Liver (tissue), 9 donors: ENCODE results near the gene SMPD2. TPM values are rescaled to one million over a fixed set of nuclear protein-coding genes. Genes with fewer than 3 reads are reported as not detected.
"Not testable (repeated sequence)": the region's sequence is repeated elsewhere in the genome, so short reads cannot be mapped to it uniquely, and the experiment has no call there.

Source experiments
- DNase-seq: peaks from one replicate; pipeline ENCODE4 v3.0.0-alpha.2; 2017; ENCODE audit warnings: low spot score
- H3K27ac ChIP-seq, 2 donors: one replicate each; pipeline ENCODE4 v1.7.0; 2013; ENCODE audit warnings: inconsistent platforms in 2 of 2, low read length in 2 of 2, control low read depth in 1 of 2, low read depth in 1 of 2, mild to moderate bottlenecking in 1 of 2
- H3K27me3 ChIP-seq, 4 donors: one replicate each; pipeline versions ENCODE4 v1.6.1 to v1.7.0; 2013; ENCODE audit warnings: low read length in 3 of 4, inconsistent platforms in 1 of 4, mild to moderate bottlenecking in 1 of 4, moderate library complexity in 1 of 4; ENCODE audit not compliant: control insufficient read depth in 4 of 4, insufficient read depth in 4 of 4
- H3K36me3 ChIP-seq, 4 donors: one replicate each; pipeline versions ENCODE4 v1.6.1 to v1.7.0; 2013; ENCODE audit warnings: low read length in 3 of 4, mild to moderate bottlenecking in 3 of 4, low read depth in 1 of 4, moderate library complexity in 1 of 4; ENCODE audit not compliant: control insufficient read depth in 4 of 4, insufficient read depth in 3 of 4
- H3K4me1 ChIP-seq, 4 donors: one replicate each; pipeline versions ENCODE4 v1.6.1 to v1.7.0; 2013; ENCODE audit warnings: low read length in 3 of 4, mild to moderate bottlenecking in 3 of 4, moderate library complexity in 1 of 4; ENCODE audit not compliant: control insufficient read depth in 4 of 4, insufficient read depth in 4 of 4
- H3K4me3 ChIP-seq, 3 donors: one replicate each; pipeline versions ENCODE4 v1.6.1 to v1.7.0; 2013; ENCODE audit warnings: low read length in 3 of 3, control low read depth in 1 of 3, low read depth in 1 of 3, mild to moderate bottlenecking in 1 of 3
- H3K9ac ChIP-seq, 2 donors: one replicate each; pipeline ENCODE4 v1.7.0; 2013; ENCODE audit warnings: low read length in 2 of 2, mild to moderate bottlenecking in 2 of 2, moderate library complexity in 2 of 2, control low read depth in 1 of 2, low read depth in 1 of 2
- H3K9me3 ChIP-seq, 4 donors: one replicate each; pipeline versions ENCODE4 v1.6.1 to v1.7.0; 2013; ENCODE audit warnings: low read length in 3 of 4; ENCODE audit not compliant: control insufficient read depth in 4 of 4
- FOXA1 ChIP-seq: IDR thresholded peaks from 2 replicates; pipeline ENCODE4 v1.6.1; 2016; ENCODE audit warnings: antibody characterized with exemption
- FOXA2 ChIP-seq: IDR thresholded peaks from 2 replicates; pipeline ENCODE4 v1.6.1; 2016; ENCODE audit warnings: antibody characterized with exemption
- HNF4A ChIP-seq, 2 donors: conservative IDR thresholded peaks; 2 replicates each; pipeline ENCODE4 v1.6.1; 2016; ENCODE audit warnings: antibody characterized with exemption in 2 of 2, mild to moderate bottlenecking in 2 of 2
- JUND ChIP-seq, 2 donors: IDR thresholded peaks; 2 replicates each; pipeline ENCODE4 v1.6.1; 2016; ENCODE audit warnings: antibody characterized with exemption in 2 of 2
- RAD21 ChIP-seq, 2 donors: IDR thresholded peaks; 2 replicates each; pipeline ENCODE4 v1.6.1; 2016; ENCODE audit warnings: antibody characterized with exemption in 2 of 2, mild to moderate bottlenecking in 2 of 2
- RXRA ChIP-seq, 2 donors: IDR thresholded peaks; 2 replicates each; pipeline ENCODE4 v1.6.1; 2017 to 2018; ENCODE audit warnings: antibody characterized with exemption in 2 of 2, mild to moderate bottlenecking in 1 of 2
- WGBS: extraction: QIAGEN DNeasy Blood & Tissue Kit; methylation state at CpG from one replicate; pipeline ENCODE4 v1.1.7; 2013; 5-methylcytosine and 5-hydroxymethylcytosine counted together
- polyA plus RNA-seq, 2 donors: library from polyadenylated mRNA; stranded (reverse) in 1 of 2; unstranded in 1 of 2; fragments of 200-250 nt in 1 of 2; fragments of >200 nt in 1 of 2; fragmentation: Nextera tagmentation in 1 of 2; extraction: Ambion mirVana in 1 of 2; gene quantifications; one replicate each; pipeline versions ENCODE4 v1.2.1 to v1.2.3, GENCODE V29; 2013 to 2015
- total RNA-seq, 2 donors: library from RNA; depleted of rRNA; stranded (reverse); fragments of >200 nt; gene quantifications; one replicate each; pipeline ENCODE4 v1.2.3, GENCODE V29; 2014
- TF ChIP-seq, protein P1 (sequence below): IDR thresholded peaks from 2 replicates; pipeline ENCODE4 v1.6.1; 2016; ENCODE audit warnings: antibody characterized with exemption
- TF ChIP-seq, protein P2 (sequence below): fragments of 150-350 bp; IDR thresholded peaks from 2 replicates; pipeline ENCODE4 v1.5.1; 2017; ENCODE audit warnings: improper control_type of control experiment, low read depth, low read length; ENCODE audit not compliant: missing input control
- TF ChIP-seq, protein P3 (sequence below): IDR thresholded peaks from 2 replicates; pipeline ENCODE4 v1.6.1; 2016; ENCODE audit warnings: antibody characterized with exemption
- donor health status: healthy.
- donor health status: healthy.
- donor health status: healthy.
- donor health status: healthy.
- donor health status: healthy.

The SMPD2 gene
- total and polyA plus RNA-seq, 4 donors = 3.3 to 5.1 (median 4.2) TPM

DNA sequence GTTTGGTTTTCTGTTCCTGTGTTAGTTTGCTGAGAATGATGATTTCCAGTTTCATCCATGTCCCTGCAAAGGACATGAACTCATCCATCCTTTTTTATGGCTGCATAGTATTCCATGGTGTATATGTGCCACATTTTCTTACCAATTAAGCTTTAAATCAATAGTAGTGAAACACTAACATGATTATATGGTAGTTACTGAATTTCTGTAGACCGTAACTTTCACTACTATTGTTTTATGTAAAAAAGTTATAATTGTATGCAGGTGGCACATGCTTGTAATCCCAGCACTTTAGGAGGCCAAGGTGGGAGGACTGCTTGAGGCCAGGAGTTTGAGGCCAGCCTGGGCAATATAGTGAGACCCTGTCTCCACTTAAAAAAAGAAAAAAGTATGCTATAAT is 20.7 kb downstream of the SMPD2 start:
- 100% methylated on average over 1 of the region's 1 CpG for WGBS

DNA sequence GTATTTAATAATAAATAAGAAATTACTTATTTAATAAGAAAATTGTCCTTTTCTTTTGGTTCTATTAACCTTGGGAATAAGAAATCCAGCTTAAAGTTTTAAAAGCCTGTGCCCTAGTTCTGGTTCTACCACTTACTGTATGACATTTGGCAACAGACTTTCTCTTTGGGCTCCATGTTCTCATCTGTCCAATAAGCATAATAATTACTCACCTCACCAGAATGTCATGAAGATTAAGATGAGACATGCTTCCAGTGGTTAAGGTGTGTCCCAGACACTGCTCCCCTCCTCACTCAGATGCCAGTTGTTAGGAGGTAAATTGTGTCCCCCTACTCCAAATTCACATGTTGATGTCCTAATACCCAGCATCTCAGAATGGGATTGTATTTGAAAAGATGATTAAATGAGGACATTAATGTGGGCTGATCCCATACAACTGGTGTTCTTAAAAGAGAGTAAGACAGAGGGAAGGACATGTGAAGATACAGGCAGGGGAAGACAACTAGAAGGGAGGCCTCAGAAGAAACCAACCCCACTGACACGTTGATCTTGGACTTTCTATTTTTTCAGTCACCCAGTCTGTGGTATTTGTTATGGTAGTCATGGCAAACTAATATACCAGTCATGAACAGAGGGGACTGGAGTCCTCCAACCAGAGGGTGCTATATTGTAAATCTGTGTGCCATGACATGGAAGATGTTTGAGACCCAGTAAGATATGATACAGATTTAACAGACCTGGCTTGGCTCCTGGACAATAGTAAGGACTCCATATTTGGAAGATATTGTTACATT is 21.4 kb downstream of the SMPD2 start:
- H3K27ac ChIP-seq = no peak overlapping the region
- peaks cover 0 to 1% (median under 1%) of the 10 kb centered on the region in 4 donors for H3K4me1 ChIP-seq
- no peak overlapping the region for H3K9ac ChIP-seq
- no peaks in the 10 kb centered on the region for H3K27me3 ChIP-seq
- TF ChIP-seq, protein P1, sequence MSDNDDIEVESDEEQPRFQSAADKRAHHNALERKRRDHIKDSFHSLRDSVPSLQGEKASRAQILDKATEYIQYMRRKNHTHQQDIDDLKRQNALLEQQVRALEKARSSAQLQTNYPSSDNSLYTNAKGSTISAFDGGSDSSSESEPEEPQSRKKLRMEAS = no peak
- TF ChIP-seq JUND (IDR thresholded peaks at IDR 0.05) (no peak), RAD21 (IDR thresholded peaks at IDR 0.05) (no peak), RXRA (IDR thresholded peaks at IDR 0.05) (no peak), FOXA2 (no peak), FOXA1 (no peak), HNF4A (conservative IDR thresholded peaks at IDR 0.05) (no peak)
- TF ChIP-seq, protein P2, sequence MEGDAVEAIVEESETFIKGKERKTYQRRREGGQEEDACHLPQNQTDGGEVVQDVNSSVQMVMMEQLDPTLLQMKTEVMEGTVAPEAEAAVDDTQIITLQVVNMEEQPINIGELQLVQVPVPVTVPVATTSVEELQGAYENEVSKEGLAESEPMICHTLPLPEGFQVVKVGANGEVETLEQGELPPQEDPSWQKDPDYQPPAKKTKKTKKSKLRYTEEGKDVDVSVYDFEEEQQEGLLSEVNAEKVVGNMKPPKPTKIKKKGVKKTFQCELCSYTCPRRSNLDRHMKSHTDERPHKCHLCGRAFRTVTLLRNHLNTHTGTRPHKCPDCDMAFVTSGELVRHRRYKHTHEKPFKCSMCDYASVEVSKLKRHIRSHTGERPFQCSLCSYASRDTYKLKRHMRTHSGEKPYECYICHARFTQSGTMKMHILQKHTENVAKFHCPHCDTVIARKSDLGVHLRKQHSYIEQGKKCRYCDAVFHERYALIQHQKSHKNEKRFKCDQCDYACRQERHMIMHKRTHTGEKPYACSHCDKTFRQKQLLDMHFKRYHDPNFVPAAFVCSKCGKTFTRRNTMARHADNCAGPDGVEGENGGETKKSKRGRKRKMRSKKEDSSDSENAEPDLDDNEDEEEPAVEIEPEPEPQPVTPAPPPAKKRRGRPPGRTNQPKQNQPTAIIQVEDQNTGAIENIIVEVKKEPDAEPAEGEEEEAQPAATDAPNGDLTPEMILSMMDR = no peak
- H3K9me3 ChIP-seq = no peaks in the 10 kb centered on the region
- H3K36me3 ChIP-seq = peaks cover 0 to 29% (median 22%) of the 10 kb centered on the region in 4 donors
- H3K4me3 ChIP-seq = no peak overlapping the region
- 84% methylated on average over 1 of the region's 1 CpG for WGBS
- no peak for DNase-seq

More for the DNA sequence above, 20.7 kb downstream of the SMPD2 start:
- peaks cover 0 to 25% (median 17%) of the 10 kb centered on the region in 4 donors for H3K36me3 ChIP-seq
- H3K4me3 ChIP-seq, H3K27ac ChIP-seq, H3K9ac ChIP-seq, H3K4me1 ChIP-seq, DNase-seq, H3K9me3 ChIP-seq, H3K27me3 ChIP-seq: not testable (repeated sequence)

DNA sequence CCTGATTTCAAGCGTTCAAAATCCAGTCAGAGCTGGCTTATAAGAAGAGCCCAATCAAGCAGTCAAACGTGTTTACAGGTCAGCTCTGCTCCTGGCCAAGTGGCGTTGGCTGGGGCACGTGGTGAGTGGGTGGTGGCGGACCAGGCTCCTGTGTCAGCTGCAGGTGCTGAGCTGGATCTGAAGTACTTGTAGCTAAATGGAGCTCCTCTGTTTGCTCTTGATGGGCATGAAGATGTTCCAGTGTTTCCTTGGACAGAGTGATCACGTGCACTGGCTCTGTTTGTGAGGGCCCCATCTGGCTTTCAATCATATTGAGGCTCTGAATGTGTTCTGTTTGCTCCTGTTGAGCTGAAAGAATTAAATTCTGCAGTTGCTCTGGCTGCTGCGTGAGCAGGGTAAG is 25.2 kb downstream of the SMPD2 start:
- Histone ChIP-seq H3K9ac (no peak overlapping the region), H3K4me3 (no peak overlapping the region), H3K9me3 (no peaks in the 10 kb centered on the region), H3K4me1 (no peaks in the 10 kb centered on the region), H3K27ac (no peak overlapping the region), H3K36me3 (peaks cover 2 to 48% (median 34%) of the 10 kb centered on the region in 4 donors), H3K27me3 (no peaks in the 10 kb centered on the region)
- TF ChIP-seq, protein P3, sequence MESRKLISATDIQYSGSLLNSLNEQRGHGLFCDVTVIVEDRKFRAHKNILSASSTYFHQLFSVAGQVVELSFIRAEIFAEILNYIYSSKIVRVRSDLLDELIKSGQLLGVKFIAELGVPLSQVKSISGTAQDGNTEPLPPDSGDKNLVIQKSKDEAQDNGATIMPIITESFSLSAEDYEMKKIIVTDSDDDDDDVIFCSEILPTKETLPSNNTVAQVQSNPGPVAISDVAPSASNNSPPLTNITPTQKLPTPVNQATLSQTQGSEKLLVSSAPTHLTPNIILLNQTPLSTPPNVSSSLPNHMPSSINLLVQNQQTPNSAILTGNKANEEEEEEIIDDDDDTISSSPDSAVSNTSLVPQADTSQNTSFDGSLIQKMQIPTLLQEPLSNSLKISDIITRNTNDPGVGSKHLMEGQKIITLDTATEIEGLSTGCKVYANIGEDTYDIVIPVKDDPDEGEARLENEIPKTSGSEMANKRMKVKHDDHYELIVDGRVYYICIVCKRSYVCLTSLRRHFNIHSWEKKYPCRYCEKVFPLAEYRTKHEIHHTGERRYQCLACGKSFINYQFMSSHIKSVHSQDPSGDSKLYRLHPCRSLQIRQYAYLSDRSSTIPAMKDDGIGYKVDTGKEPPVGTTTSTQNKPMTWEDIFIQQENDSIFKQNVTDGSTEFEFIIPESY = no peak
- no peak for DNase-seq
- WGBS = 71% methylated on average over 7 of the region's 7 CpGs
